Measurements from ENCODE around the gene ZNF274.
"Not testable (repeated sequence)": the region's sequence is repeated elsewhere in the genome, so short reads cannot be mapped to it uniquely, and the experiment has no call there.

ZNF274 gene

DNA sequence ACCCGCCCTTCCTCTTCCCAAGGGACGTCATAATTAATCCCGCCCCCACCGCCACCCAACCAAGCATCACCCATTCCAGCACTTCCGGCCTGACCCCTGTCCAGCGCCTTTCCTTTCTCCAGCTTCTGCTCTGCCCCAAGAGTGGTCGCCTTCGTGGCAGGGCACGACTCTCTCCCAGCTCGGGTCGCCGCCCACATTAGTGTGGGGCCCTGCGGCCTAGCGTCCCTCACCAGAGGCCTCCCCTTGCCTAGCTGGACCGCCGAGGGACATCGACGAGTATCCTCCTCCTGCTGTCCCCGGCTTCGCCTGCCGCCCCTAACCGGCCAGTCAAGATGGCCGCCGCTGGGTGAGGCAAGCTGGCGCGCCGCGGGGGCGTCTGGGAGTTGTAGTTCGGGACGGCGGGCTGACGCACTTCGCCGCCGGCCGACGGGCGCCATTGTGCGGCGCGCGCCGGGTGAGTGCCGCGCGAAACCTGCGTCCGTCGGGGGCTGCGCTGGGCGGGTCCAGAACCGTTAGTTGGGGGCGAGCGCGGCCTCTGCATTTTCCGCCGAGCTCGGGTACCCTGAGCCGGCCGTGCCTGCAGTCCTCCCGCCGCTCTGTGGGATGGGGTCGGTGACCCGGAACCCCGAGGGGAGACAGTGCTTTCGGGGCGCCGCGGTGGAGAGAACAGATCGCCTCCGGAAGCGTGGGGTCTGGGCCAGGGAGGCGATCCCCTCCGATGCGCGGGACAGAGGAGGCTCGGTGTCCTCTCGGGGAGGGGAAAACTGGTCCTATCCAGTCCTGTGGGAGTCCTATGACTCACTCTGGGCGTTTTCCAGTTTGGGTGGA is at the start of gene ZNF274:
Gene ZNF274 (plus strand): TSS at position 73 of the 828 bp plus-strand sequence. CDS start 905 bp downstream, outside the sequence.
- DNase-seq, result peak; percentile 95

DNA sequence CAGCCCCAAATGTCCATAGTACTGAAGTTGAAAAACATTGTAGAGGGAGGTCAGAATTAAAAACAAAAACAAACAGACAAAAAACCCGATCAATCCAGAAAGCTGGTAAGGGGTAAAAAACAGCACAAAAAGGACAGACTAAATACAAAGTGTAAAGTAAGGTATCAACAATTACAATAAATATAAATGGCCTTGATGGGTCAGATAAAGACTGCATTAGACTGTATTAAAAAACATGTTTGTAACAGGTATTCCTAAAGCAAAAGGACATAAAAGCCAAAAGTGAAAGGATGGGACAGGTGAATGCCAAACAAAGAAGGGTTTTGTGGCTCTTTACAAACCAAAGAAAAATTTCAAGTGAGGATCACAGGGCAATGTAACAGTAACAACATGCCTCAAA is 48.6 kb upstream of the ZNF274 start:
- no peak for DNase-seq

DNA sequence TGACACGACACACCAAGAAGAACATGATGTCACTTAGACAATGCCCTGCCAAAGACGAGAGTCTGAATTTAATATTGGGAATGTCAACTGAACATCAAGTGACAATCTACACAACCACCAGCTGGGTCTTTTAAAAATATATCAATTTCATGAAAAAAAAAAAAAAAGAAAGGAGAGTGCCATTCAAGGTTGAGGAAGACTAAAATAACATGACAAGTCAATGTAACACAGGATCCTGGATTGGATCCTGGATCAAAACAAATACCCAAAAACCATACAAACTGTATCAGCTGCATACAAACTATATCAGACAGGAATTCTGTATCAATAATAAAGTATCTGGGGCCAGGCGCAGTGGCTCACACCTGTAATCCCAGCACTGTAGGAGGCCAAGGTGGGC is 37.0 kb upstream of the ZNF274 start:
- no peak for DNase-seq

DNA sequence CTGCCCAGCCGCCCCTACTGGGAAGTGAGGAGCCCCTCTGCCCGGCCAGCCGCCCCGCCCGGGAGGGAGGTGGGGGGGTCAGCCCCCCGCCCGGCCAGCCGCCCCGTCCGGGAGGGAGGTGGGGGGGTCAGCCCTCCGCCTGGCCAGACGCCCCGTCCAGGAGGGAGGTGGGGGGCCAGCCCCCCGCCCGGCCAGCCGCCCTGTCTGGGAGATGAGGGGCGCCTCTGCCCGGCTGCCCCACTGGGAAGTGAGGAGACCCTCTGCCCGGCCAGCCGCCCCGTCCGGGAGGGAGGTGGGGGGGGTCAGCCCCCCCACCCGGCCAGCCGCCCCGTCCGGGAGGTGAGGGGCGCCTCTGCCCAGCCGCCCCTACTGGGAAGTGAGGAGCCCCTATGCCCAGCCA is 35.4 kb upstream of the ZNF274 start:
- not testable (repeated sequence) for DNase-seq

DNA sequence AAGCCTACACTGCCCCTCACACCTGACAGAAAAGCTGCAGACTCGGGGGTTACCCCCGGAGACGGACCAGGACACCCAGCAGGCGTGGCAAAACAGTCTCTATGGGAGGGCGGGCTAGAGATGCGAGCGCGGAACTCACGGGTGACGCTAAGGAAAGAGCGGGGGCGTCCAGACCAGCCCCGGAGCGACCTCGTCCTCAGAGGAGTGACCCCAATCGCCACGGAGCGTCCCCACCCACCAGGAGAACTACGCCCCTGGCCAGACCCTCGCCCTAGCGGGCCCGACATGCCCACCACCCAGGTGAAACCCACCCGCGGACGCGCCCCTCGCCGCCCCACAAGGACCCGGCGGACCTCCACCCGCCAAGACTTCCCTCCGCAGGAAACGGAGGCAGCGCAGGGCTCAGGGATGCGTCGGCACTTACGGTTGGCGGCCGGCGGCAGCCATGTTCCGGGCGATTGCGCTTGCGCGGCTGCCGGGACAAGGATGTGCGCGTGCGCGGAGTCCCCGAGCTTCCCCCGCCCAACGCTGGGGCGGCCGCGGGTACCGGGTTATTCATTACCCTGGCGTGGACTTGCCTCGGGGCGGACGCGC is 32.4 kb upstream of the ZNF274 start, which contains the start of gene ZNF329:
Gene ZNF329 (minus strand): TSS at position 462 of the 594 bp plus-strand sequence. CDS start 21,286 bp downstream, outside the sequence.
- DNase-seq, result peak; percentile 92

DNA sequence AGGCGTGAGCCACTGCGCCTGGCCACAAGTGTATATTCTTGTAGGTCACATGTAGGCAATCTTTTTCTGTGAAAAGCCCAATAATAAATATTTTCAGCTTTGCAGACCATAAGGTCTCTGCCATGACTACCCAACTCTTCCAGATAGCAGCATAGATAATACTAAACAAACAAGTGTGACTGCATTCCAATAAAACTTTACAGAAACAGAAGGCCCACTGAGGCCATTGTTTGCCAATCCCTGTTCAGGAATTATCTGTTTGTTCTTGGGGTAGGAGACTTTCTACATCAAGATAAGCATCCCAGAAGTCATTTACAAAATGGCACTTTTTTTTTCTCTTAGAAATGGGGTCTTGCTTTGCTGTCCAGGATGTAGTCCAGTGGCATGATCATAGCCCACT is 29.5 kb upstream of the ZNF274 start:
- no peak for DNase-seq

DNA sequence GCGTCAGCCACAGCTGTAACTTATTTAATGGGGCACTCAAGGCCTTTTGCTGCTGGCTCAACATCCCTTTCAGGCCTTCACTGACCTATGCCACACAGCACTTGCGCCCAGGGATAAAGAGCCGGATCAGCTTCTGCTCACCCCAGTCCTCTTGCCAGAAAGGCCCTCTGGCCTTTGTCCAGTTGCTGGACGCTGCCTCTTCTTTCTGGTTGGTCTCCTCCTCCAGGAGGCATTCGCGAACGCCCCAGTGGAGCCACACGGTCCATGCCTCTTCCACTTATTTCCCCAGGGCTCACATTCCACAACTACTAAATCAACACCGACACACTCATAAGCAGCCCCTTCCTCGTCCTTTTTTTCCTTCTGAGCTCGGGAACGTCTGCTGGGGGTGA is 28.6 kb upstream of the ZNF274 start:
- peak; percentile 70 for DNase-seq

DNA sequence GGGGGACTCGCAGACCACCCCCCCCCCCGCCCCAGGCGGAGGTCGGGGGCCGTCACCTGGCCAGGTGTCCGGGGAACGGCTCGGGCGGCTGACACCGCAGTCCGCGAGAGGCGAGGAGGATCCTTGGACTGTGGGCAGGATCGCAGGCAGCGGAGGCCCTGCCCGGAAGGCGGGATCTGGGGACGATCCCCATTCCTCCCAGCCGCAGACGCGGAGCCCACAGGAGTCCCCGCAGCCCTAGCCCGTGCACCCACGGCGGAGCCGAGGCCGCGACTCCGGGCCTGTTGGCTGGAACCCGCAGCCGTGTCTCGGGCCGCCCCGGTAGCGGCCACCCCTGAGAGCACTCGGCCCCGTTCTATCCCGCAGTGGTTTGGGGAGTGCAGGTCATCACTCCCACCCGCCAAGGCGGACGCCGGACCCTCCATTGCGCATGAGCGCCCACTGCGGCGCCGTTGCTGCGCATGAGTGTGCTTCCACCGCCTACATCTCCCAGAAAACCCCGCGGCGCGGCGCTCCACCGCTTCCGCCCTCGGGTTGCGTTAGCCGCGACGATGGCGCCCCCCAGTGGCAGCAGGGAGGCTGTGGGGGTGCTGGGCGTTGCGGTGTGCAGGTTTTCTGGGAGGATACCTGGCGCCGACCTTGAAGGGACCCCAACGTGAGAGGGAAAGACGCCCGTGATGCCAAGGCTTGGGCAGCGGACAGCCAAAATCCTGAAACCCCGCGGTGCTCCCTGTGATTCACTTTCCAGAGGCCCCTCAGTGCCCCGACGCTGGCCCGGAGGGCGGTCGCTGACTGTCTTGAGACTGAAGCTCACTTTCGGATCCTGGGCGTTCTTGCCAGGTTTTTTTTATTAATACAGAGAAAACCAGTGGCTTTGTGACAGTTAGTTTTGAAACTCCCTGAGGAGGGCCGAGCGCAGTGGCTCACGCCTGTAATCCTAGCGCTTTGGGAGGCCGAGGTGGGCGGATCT is 27.9 kb upstream of the ZNF274 start:
- DNase-seq, result peak; percentile 98

DNA sequence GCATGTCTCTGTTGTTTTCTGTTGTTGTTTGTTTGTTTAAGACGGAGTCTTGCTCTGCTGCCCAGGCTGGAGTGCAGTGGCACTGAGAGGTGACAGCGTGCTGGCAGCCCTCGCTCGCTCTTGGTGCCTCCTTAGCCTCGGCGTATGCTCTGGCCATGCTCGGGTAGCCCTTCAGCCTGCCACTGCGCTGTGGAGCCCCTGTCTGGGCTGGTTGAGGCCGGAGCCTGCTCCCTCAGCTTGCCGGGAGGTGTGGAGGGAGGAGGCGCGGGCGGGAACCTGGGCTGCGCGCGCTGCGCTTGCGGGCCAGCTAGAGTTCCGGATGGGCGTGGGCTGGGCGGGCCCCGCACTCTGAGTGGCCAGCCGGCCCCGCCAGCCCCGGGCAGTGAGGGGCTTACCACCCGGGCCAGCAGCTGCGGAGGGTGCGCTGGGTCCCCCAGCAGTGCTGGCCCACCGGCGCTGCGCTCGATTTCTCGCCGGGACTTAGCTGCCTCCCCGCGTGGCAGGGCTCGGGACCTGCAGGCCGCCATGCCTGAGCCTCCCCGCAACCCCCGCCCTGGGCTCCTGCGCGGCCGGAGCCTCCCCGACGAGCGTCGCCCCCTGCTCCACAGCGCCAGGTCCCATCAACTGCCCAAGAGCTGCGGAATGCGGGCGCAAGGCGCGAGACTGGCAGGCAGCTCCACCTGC is 25.7 kb upstream of the ZNF274 start:
- no peak for DNase-seq

DNA sequence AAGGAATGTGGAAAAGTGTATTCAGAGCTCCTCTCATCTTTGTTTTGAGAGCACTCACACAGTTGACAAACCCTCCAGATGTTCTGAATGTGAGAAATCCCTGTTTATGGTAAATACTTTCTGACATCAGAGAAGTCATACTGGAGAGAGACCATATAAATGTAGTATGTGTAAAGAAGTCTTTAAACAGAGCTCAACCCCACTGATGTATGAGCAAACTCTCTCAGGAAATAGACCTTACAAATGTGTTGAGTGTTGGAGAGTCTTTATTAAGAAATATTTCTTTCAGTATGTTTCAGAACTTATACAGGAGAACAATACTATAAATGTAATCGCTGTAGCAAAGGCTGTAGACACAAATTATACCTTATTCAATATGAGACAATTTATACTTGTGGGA is 16.6 kb upstream of the ZNF274 start:
- no peak for DNase-seq

DNA sequence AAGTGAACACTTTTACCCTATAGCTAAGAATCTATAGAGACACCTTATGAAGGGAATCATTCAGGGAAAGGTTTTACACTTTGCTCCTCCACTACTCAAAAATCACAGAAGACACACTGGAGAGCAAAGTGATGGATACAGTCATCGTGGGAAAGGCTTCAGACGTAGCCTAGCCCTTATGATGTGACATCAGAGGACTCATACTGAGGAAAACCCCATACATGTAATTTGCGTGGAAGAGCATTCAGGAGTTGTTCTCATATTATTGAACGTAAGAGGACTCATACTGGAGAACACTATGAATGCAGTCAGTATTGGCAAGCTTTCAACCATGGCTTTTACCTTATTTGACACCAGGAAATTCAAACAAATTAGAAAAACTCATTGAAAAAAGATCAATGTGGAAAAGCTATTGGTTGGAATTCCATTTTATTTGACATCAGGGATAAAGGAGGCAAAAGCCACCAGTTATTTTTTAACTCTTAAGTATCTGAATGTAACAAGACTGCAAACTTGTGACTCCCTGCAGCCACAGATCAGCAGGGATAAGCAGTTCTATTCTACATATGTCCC is 16.1 kb upstream of the ZNF274 start:
- DNase-seq, result no peak

DNA sequence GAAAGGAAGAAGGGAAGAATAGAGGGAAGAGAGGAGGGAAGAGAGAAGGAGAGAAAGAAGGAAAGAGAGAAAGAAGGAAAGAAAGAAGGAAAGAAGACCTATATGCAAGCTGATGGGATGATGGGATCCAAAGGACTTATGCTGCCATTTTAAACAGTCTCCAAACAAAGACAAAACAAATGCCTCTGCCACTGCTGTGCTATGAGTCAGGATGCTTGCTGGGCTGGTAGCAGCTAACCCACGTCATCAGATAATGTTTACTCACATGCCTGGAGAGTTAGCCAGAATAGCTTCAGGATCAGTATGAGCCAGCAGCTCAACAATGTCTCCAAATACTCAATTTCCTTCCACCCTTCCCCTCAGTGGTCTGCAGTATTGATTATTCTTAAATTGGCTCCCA is 12.0 kb upstream of the ZNF274 start:
- no peak for DNase-seq

DNA sequence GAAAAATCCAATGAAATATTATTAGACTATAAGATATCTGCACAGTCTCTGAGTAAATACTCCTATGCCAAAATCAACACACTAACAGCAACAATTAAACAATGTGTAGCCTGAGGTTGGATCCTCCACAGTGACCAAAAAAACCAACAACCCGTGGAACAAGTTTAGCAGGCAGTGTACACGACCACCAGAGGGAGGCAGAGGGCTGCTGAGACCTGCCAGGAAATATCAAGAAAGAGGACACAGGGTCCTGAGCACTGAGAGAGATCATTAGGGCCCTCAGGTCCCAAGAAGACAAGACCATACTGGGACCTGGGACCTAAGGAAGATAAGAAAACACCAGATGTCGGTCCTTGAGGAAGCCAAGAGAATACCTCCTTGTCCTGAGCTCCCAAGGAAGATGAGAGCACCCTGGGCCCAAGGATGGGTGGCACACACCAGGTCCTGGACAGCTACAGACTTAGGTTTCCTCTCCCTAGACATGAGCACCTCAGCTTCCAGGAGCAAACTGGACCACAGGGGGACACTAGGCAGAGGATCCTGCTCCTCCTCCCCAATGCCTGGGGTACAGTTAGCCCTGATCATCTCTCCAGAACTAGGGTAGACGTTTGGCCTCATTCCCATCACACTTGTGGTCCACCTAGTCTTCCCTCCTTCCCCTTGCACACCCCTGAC is 822 bp upstream of the ZNF274 start:
- peak; percentile 21 for DNase-seq

DNA sequence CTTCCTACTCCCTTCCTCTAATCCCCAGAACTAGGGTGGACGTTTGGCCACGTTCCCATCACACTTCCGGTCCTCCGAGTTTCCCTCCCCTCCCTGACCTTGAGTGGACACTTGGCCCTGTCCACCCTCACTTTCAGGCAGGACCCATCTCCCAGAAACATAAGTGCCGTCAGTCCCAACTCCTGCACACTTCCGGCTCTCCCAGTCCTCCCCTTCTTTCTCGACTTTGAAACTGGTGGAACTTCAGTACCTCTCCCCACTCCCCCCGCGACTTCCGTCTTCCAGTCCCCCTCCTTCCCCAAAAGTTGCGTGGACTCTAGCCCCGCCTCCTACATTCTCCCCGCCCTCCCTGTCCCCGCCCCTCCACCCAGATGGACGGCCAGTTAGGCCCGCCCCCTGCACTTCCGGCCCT is 278 bp upstream of the ZNF274 start:
- DNase-seq, result no peak

DNA sequence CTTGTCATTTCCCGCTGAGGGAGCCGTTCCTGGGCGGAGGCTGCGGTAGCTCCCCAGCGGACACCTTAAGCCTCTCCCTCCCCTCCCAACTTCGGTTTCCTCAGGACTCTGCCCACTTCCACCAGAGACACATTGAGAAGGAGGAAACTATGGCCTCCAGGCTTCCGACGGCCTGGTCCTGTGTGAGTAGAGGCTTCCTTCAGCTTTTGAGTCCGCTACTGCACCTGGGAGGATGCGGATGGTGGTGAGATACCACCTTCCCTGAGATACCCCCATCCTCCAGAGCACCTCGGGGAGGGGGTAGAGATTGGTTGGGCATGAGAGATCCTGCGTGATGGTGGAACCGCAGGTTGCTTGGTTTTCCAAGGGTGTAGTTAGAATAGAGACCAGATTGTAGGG is 955 bp downstream of the ZNF274 start:
- DNase-seq, result no peak

DNA sequence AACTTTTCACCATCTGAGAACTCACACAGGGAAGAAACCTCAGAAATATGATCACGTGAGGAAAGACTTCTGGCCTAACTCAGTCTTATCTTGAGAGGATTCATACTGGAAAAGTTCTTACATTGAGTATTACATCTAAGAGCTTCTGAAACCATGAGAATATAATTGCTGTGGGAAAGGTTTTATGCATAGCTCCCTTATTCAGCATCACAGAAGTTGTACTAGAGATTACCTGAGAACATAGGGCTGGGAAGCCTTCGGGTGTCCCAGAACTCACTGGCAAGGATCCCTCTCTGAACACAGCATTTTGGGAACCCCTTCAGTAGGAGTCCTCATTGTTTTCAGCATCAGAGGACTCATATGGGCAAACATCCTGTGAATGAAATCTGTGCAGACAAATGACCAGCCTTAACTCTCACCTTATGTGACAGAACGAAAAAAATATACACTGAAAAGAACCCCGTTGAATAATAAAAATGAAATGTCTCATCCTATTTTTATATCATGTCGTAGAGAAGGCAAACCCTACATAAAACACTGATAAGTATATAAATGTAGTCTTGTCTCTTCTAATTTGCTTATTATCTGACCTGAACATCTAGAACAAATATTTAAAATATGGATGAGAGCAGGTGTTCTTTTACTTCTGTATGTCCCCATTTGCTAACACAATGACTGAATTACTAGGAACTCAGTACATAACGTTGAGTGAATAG is 14.2 kb downstream of the ZNF274 start:
- no peak for DNase-seq

DNA sequence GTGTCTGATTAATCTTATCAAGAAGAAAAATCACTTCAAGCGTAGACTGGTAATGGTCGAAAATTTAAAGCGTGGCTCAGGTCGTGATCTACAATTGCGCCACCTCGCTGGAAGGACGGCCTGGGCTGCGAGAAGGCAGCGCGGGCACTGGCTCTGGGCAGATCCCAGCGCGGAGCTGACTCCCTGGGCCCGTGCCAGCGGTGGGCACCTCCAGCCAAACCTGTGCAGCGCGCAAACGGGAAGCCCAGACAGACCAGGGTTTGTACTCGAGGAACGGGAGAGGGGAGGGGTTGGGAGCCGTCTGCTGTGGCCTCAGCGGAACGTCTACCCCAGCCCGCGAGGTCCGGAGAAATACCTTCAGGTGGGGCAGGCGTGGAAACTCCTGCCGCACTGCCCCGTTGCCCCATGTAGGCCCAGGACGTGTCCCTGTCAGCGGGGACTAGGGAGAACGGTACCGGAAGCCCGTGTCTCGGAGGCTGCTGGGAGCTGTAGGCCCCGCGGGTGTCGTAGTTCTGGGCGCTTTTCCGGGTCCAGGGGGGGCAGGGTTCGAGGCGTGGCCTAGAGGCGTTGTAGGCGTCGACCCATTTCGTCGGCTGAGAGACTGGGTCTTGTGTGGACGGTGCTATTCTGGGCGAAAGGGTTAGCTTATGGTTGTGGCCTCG is 21.1 kb downstream of the ZNF274 start:
- peak; percentile 56 for DNase-seq

DNA sequence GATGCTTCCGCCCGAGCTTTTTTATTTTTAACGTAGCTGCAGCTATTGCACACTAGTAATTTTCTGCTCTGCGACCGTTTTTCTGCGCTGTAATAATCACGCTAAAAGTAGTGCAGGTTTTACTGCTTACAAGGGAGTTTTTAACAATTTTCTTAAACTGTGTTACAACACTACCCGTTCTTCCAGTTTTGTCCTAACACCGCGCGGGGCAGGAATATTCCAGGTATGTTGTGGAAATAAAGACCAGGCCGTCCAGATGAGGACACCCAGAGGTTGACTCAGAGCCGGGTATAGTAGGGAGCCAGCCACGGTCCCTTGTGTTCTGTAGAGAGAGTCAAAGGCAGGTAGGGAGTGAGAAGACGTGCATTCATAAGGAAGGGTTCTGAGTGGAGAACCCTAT is 21.7 kb downstream of the ZNF274 start:
- DNase-seq, result no peak

DNA sequence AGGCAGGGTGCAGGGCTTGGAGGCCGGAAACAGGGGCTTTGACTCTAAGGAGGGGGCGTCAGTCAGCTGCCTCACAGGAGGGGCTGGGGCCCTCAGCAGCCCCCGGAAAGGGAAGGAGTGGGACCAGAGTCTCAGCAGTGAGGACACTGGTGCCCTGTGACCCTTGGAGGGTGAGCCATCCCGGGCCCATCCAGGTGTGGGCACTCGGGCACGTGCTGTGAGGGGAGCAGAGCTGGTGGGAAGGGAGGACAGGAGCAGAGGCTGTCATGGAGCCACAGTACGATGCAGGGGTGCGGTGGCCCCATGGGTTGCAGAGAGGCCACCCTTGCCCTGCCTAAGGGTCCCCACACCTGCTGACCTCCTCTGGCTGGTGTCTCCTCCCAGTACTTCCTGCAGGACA is 26.7 kb downstream of the ZNF274 start:
- no peak for DNase-seq

DNA sequence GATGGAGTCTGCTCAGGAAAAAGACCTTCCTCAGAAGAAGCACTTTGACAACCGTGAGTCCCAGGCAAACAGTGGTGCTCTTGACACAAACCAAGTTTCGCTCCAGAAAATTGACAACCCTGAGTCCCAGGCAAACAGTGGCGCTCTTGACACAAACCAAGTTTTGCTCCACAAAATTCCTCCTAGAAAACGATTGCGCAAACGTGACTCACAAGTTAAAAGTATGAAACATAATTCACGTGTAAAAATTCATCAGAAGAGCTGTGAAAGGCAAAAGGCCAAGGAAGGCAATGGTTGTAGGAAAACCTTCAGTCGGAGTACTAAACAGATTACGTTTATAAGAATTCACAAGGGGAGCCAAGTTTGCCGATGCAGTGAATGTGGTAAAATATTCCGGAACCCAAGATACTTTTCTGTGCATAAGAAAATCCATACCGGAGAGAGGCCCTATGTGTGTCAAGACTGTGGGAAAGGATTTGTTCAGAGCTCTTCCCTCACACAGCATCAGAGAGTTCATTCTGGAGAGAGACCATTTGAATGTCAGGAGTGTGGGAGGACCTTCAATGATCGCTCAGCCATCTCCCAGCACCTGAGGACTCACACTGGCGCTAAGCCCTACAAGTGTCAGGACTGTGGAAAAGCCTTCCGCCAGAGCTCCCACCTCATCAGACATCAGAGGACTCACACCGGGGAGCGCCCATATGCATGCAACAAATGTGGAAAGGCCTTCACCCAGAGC is 29.6 kb downstream of the ZNF274 start:
- no peak for DNase-seq
